Endodermal cell (in vitro differentiated cells): Measurements from ENCODE around the gene ARIH2. TPM values are rescaled to one million over a fixed set of nuclear protein-coding genes. Genes with fewer than 3 reads are reported as not detected.

Experiments
- DNase-seq: peaks from one replicate; pipeline ENCODE4 v3.0.0-alpha.2; 2017
- H3K27ac ChIP-seq: 2 replicates; pipeline ENCODE4 v1.5.1; 2013; ENCODE audit warnings: mild to moderate bottlenecking, low read depth, low read length, moderate library complexity
- H3K27me3 ChIP-seq: 2 replicates; pipeline ENCODE4 v1.6.1; 2013; ENCODE audit warnings: mild to moderate bottlenecking, low read length, moderate library complexity; ENCODE audit not compliant: insufficient read depth, control insufficient read depth, poor library complexity, severe bottlenecking
- H3K36me3 ChIP-seq: 2 replicates; pipeline ENCODE4 v1.7.0; 2013; ENCODE audit warnings: mild to moderate bottlenecking, low read length, moderate library complexity; ENCODE audit not compliant: control insufficient read depth, insufficient read depth
- H3K4me1 ChIP-seq: one replicate; pipeline ENCODE4 v1.7.0; 2013; ENCODE audit warnings: low read length; ENCODE audit not compliant: control insufficient read depth, insufficient read depth
- H3K4me3 ChIP-seq: 2 replicates; pipeline ENCODE4 v1.5.1; 2013; ENCODE audit warnings: mild to moderate bottlenecking, low read length, moderate library complexity
- H3K9ac ChIP-seq: 2 replicates; pipeline ENCODE4 v1.6.1; 2013; ENCODE audit warnings: mild to moderate bottlenecking, low read length, moderate library complexity; ENCODE audit not compliant: poor library complexity, severe bottlenecking; ENCODE audit errors: extremely low read depth
- H3K9me3 ChIP-seq: 2 replicates; pipeline ENCODE4 v1.6.1; 2013; ENCODE audit warnings: mild to moderate bottlenecking, low read length, moderate library complexity; ENCODE audit not compliant: control insufficient read depth
- H3K27ac Mint-ChIP-seq: 2 replicates; pipeline ENCODE4 v1.8.0; 2020; ENCODE audit warnings: mixed read lengths
- H3K27me3 Mint-ChIP-seq: 2 replicates; pipeline ENCODE4 v1.8.0; 2021; ENCODE audit warnings: mild to moderate bottlenecking, mixed read lengths; ENCODE audit not compliant: insufficient read depth
- H3K36me3 Mint-ChIP-seq: 2 replicates; pipeline ENCODE4 v1.8.0; 2020; ENCODE audit warnings: low read depth, mixed read lengths
- H3K4me1 Mint-ChIP-seq: 2 replicates; pipeline ENCODE4 v1.8.0; 2020; ENCODE audit warnings: mixed read lengths
- H3K4me3 Mint-ChIP-seq: 2 replicates; pipeline ENCODE4 v1.8.0; 2020; ENCODE audit warnings: mild to moderate bottlenecking, moderate library complexity, mixed read lengths
- H3K9me3 Mint-ChIP-seq: 2 replicates; pipeline ENCODE4 v1.8.0; 2020; ENCODE audit warnings: mild to moderate bottlenecking, mixed read lengths
- WGBS, 2 experiments: methylation state at CpG; one replicate each; pipeline versions ENCODE4 v1.1.5 to v1.1.7; 2013; ENCODE audit warnings: missing lambda C conversion rate in 2 of 2, mixed read lengths in 1 of 2; ENCODE audit not compliant: insufficient coverage in 1 of 2, insufficient read length in 1 of 2; 5-methylcytosine and 5-hydroxymethylcytosine counted together
- total RNA-seq, 2 donors: library from RNA; stranded (reverse); fragmentation: NEBNext Ultra II Directional in 1 of 2; extraction: Animal tissue kit (Norgen Biotek cat#: 25700) in 1 of 2; gene quantifications; 2 replicates in 1 of 2; 3 replicates in 1 of 2; pipeline ENCODE4 v1.2.1, GENCODE V29; 2021
- TF ChIP-seq, protein P1 (sequence below): fragments of 200-600 bp; sonication (generic); conservative IDR thresholded peaks from 2 replicates; pipeline ENCODE4 v1.5.0; 2021; ENCODE audit warnings: antibody characterized with exemption, mild to moderate bottlenecking

Gene ARIH2
- total RNA-seq, 2 donors from 2014 or later, result 86.6 to 113 TPM

DNA sequence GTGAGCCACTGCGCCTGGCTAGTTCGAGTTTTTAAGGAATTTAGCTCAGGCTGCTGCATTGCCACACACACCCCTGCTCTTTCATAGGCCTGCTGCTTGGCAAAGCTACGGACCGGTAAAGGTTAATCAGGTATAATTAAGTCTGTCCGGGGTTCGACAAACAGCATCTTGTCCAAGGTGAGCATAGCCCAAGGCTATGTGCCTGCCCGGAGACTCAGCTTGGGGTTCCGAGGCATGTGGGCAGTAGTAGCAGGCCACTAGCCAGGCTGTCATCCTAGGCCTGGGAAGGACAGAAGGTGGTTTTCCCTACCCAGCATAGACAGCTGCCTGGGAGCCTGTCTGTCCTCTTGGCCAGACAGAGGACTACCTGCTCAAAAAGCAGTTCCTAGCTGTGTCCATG lies 78.0 kb downstream of the ARIH2 start:
- Histone ChIP-seq H3K4me3 (no peak overlapping the region), H3K9me3 (no peaks in the 10 kb centered on the region), H3K4me1 (peaks cover 5% of the 10 kb centered on the region), H3K27me3 (peaks cover 70% of the 10 kb centered on the region), H3K9ac (no peak overlapping the region), H3K27ac (no peak overlapping the region), H3K36me3 (no peaks in the 10 kb centered on the region)
- 92 to 94% methylated on average over 7 to 8 of the region's 8 CpGs for WGBS, 2 experiments
- no peak for DNase-seq
- Mint-ChIP-seq H3K4me1 (peaks cover 22% of the 10 kb centered on the region), H3K9me3 (no peaks in the 10 kb centered on the region), H3K27me3 (peaks cover 66% of the 10 kb centered on the region), H3K36me3 (peaks cover 6% of the 10 kb centered on the region), H3K4me3 (no peak overlapping the region), H3K27ac (no peak overlapping the region)
- TF ChIP-seq, protein P1, sequence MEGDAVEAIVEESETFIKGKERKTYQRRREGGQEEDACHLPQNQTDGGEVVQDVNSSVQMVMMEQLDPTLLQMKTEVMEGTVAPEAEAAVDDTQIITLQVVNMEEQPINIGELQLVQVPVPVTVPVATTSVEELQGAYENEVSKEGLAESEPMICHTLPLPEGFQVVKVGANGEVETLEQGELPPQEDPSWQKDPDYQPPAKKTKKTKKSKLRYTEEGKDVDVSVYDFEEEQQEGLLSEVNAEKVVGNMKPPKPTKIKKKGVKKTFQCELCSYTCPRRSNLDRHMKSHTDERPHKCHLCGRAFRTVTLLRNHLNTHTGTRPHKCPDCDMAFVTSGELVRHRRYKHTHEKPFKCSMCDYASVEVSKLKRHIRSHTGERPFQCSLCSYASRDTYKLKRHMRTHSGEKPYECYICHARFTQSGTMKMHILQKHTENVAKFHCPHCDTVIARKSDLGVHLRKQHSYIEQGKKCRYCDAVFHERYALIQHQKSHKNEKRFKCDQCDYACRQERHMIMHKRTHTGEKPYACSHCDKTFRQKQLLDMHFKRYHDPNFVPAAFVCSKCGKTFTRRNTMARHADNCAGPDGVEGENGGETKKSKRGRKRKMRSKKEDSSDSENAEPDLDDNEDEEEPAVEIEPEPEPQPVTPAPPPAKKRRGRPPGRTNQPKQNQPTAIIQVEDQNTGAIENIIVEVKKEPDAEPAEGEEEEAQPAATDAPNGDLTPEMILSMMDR, result no peak

DNA sequence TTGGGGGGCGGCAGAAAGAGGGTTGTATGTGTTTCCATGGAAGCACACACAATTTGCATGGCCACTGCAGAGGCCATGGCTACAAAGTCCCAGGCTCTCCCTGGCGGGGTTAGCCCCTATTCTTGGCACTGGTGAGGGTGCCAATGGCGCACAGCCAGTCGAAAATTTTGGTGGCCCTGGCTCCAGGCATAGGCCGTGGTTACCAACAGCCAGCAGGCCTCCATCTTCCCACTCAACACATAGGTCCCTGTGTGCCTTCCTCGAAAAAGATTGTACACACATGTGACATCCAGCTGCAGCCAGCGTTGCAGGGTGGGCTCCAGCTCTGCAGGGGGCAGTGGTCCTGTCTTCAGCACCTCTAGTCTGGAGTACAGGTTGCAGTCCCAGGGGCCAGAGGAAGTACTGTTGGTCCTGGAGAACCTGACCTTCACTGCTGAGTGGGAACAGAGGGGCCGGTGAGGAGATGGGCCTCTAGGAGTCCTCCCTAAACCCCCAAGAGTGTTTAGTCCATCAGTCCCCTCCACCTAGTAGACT lies 78.5 kb downstream of the ARIH2 start:
- no peak overlapping the region for H3K4me3 ChIP-seq
- peak; percentile 31 for DNase-seq
- TF ChIP-seq, protein P1, result peak; percentile 34
- Mint-ChIP-seq H3K9me3 (no peaks in the 10 kb centered on the region), H3K36me3 (peaks cover 6% of the 10 kb centered on the region), H3K27ac (no peak overlapping the region), H3K4me1 (peaks cover 22% of the 10 kb centered on the region), H3K27me3 (peaks cover 70% of the 10 kb centered on the region), H3K4me3 (no peak overlapping the region)
- H3K27me3 ChIP-seq, result peaks cover 75% of the 10 kb centered on the region
- WGBS, 2 experiments, result 88 to 93% methylated on average over 7 to 8 of the region's 8 CpGs
- H3K36me3 ChIP-seq, result no peaks in the 10 kb centered on the region
- no peak overlapping the region for H3K27ac ChIP-seq
- H3K4me1 ChIP-seq, result peaks cover 5% of the 10 kb centered on the region
- no peak overlapping the region for H3K9ac ChIP-seq
- H3K9me3 ChIP-seq, result no peaks in the 10 kb centered on the region

DNA sequence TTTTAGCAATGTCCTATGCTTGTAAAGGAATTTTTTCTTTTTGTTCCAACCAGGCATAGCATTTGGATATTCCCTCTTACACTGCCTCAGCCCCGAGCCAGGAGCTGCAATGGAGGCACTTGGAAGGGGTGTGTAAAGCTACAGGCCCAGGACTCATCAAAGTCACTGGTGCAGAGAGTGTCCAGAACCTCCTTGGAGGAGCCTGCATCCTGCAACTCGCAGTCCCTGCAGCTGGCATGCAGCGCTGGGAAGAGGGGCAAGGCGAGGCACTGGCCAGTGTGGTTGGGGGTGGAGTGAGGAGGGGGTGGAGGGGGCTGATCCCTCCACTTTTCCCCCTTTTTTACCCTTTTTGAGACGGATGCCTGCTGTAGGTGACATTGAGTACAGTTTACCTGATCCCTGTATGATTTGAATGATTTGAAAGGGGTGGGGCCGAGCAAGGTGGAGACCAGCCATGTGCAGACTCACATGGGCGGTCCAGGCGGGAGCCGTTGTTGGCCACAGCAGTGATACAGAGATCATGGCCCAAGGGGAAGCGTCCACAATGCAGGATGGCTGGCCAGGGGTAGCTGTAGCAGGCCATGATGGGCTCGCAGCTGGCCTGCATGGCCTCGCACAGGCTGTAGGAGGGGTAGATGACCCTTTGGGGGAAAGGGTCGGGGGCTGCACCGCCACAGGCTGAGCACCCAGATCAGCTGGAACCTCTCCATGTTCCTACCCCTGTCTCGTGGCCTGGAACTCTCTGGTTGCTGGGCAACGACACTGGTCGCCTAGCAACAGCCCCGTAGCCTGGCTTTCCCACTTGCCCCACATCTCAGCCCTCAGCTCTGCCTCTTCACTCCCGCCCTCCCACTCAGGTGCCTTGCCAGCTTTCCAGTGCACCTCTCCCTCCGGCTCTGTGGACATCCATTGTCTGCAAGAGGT lies 79.3 kb downstream of the ARIH2 start:
- Histone ChIP-seq H3K4me3 (no peak overlapping the region), H3K4me1 (peaks cover 5% of the 10 kb centered on the region), H3K27me3 (peaks cover 83% of the 10 kb centered on the region), H3K9ac (no peak overlapping the region), H3K36me3 (no peaks in the 10 kb centered on the region), H3K27ac (peak overlapping the region; percentile 76), H3K9me3 (no peaks in the 10 kb centered on the region)
- 87 to 91% methylated on average over 10 to 20 of the region's 20 CpGs for WGBS, 2 experiments
- no peak overlapping the region for H3K4me3 Mint-ChIP-seq
- peak; percentile 72 for DNase-seq
- H3K27ac Mint-ChIP-seq, result no peak overlapping the region
- H3K27me3 Mint-ChIP-seq, result peaks cover 78% of the 10 kb centered on the region
- TF ChIP-seq, protein P1, result no peak
- H3K36me3 Mint-ChIP-seq, result peaks cover 6% of the 10 kb centered on the region
- H3K9me3 Mint-ChIP-seq, result no peaks in the 10 kb centered on the region
- peaks cover 22% of the 10 kb centered on the region for H3K4me1 Mint-ChIP-seq
